Inferior parietal cortex (tissue), 1 donor: ENCODE measurements around the gene IFITM5.
"Not testable (repeated sequence)": the region's sequence is repeated elsewhere in the genome, so short reads cannot be mapped to it uniquely, and the experiment has no call there.

Experiments
- DNase-seq: peaks from one replicate; pipeline ENCODE4 v3.0.0-alpha.2; 2016; ENCODE audit errors: extremely low spot score

Gene IFITM5

DNA sequence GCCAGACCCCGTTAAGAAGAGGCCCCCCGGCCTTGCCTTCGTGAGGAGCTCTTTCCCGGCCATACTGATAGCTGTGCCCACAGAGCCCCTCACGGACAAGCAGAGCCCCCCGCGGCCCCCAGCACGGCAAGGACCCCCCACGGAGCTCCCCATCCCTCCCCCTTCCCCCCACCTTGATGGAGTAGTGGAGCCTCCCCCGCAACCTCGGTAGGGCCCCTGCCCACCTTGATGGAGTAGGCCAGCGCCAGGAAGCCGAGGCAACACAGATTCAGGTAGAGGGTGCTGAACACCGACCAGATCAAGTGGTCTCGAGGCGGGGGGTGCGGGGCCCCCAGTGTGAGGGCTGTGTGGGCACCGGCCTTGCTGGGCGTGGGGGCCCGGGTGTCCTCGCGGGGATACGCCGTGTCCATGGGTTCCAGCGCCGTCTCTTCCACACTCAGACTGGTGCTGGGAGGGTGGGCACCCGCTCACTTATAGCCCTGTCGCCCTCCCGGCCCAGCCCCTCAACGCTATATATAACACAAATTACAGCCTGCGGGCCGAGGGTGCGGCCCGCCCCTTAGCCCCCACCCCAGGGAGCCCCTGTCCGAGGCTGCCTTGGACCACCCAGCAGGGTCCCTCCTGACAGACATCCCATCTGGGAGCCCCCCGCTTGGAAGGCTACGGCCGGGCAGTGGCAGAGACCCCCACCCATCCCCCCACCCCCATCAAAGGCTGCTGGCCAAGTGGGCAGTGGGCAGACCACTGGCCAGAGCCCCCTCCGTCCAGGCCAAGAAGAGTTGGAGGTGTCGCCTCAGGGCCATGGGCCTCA lies at the start of gene IFITM5:
TSS of gene IFITM5 (minus strand) at position 446 of the 811 bp plus-strand sequence. CDS start at position 410, 36 bp downstream.
- no peak for DNase-seq

DNA sequence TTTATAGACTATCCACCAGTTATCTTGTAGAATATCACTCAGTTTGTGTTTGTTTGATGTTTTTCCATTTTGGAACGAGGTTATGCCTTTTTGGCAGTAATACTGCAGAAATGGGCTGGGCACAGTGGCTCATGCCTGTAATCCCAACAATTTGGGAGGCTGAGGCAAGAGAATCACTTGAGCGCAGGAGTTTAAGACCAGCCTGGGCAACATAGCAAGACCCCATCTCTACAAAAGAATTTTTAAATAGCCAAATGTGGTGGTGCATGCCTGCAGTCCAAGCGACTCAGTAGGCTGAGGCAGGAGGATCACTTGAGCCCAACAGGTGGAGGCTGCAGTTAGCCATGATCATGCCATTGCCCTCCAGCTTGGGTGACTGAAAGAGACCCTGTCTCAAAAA lies 47.2 kb upstream of the IFITM5 start:
- no peak for DNase-seq

DNA sequence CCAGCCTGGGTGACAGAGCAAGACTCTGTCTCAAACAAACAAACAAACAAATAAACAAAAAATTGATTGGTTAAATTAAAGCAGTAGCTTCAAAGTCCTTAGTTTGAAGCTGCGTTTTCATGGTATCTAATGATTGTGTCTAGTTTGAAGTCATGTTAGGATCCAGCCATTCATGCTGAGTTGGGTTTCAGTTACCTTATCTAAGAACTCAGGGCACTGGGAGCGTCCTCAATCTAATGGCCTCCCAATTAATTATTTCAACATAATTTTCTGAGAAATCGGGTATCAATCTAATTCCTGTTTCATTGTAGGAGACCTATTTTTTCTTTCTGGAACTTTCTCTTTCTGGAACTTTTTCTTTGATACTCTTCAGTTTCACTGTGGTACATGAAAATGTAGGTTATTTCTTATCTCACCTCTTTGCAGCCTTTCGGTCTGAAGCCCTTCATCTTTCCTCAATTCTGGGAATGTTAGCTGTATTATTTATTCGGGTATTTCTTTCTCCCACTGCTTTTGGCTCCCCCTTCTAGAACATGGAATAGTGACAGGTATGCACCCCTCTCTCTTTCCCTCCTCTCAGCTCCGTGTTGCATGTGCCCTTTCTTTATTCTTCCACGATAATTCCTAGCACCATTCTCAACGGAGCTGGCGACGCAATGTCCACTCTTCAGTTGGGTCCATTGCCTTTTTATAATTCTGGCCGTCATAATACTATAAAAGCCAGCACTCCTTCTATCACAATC lies 45.7 kb upstream of the IFITM5 start:
- no peak for DNase-seq

DNA sequence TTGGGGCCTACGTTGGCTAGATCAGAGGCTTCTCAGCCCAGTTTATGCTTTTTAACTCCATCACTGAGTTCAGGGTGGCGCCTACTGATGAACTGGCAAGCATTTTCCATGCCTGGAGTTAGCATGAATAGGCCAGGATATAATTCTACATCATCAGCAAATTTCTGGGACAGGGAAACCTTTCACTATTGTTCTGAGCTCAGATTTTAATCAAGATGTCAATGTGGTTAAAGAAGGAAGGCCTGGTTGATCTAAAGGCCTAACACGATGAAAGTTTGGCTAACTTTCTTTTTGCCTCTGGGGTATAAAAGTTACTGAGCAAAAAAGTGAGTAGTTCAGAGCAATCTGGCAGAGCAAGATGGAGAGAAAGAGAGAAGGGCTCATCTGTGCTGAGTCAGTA lies 43.0 kb upstream of the IFITM5 start:
- DNase-seq, result no peak

DNA sequence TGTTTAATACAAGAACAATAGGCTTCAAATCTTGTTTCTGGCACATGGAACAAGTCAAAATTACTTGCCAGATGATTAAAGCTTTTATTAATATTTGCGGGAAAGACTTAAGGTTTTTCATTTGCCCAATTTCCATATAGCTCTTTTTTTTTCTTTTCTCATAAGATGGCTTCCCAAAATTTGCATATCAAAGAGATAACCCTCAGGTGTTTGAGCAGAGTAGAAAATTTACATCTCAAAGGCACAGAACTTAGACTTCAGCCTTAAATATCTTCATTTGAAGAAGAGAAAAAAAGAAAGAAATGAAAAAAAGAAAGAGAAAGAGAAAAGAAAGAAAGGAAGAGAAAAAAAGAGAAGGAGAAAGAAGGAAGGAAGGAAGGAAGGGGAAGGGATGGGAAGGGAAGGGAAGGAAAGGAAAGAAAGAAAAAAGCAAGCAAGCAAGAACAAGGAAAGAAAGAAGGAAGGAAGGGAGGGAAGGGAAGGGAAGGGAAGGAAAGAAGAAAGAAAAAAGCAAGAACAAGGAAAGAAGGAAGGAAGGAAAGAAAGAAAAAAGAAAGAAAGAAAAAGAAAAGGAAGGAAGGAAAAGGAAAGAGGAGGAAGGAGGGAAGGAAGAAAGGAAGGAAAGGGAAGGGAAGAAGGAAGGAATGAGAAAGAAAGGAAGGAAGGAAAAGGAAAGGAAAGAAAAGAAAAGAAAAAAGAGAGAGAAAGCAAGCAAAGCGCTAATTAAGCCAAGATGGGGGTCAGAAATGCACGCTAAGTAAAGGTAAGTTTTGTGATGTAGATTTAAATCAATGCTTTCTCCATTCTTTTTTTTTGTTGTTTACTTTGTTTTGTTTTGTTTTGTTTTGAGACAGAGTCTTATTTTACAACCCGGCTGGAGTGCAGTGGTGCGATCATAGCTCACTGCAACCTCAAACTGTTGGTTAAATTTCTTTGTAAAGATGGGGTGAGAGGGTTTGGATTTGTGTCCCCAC lies 41.5 kb upstream of the IFITM5 start:
- no peak for DNase-seq

DNA sequence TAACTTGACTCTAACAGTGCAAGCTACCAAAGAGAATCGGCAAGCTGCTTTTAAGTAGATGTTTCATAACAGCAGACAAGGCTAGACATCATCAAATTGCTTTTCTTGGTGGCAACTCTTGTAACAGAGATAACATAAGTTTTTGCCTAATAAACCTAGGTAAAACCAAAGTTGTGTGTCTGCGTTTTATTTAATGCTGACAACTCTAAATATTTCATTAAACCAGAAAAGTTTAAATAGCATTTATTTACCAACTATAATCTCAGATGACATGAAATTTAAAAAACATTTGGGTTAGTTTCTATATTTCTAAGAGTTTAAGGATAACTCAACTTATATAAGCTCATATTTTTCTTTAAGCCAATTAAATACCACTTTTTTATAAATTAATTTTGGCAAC lies 40.6 kb upstream of the IFITM5 start:
- DNase-seq, result no peak

DNA sequence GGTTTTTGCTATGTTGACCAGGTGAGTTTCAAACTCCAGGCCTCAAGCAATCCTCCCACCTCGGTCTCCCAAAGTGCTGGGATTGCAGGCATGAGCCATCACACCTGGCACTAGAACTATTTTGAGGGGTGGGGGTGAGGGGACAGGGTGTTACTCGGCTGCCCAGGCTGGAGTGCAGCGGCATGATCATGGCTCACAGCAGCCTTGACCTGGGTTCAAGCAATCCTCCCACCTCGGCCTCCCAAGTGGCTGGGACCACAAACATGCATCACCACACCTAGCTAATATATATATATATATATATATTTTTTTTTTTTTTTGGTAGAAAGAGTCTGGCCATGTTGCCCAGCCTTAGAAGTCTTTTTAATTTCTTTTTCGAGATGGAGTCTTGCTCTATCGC lies 38.4 kb upstream of the IFITM5 start:
- DNase-seq, result no peak

DNA sequence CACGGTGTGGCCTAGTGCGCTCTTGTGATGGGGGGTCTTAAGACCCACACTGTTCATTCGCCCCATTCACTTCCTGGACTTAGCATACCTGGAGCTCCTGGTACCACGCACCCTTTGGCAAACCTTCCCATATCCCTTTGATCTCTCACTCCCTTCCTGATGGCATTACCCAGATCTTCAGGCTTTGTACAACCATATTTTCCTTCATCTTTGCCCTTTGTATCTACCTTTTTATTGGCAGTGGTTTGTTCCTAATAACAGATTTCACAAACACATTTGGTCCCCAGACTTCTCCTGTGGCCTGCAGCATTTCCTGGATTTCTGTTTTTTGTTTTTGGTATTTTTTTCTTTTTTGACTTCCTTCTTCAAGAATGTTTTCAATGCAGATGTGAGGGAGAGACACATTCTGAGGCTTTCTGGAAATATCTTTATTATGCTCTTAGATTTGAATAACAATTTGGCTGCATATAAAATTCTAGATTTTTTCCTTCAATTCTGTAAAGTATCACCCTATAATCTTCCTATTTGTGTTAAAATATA lies 37.4 kb upstream of the IFITM5 start:
- DNase-seq, result no peak

DNA sequence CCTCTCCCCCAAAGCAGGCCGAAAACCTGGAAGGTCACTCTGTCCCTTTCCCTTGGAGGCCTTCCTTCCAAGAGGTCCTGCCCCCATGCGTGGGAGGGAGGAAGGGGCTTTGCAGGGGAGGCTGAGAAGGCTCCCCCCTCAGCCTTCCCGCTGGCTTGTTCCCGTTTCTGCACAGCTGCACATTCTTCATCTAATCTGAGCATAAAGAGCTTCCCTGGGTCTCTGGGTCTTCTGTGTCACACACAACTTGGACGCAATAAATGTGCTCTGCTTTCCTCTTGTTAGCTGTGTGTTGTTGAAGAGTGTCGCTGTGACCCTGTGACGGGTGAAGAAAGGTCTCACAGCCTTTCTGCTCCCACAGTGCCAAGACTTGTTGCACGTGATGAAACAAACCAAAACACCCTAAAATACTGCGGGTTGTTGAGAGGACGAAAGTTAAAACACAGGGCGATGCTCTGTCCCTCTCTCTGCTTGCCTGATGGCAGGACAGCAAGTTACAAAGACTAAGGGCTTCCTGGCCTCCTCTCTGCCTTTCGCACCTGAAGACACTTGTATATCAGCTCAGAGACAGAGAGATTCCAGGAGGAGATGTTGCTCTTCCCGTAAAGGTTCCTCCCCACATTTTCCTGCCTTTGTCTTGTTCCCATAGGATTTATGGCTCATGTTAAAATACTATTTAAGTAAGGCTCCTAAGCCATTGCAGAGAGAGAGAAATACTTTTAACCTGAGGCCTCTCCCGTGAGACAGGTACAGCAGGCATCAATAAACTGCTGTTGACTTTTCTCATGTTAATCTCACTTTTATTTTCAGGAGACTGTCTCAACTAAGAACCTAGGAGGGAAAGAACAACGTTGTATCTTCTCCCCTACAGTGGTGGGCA lies 36.7 kb upstream of the IFITM5 start:
- no peak for DNase-seq

DNA sequence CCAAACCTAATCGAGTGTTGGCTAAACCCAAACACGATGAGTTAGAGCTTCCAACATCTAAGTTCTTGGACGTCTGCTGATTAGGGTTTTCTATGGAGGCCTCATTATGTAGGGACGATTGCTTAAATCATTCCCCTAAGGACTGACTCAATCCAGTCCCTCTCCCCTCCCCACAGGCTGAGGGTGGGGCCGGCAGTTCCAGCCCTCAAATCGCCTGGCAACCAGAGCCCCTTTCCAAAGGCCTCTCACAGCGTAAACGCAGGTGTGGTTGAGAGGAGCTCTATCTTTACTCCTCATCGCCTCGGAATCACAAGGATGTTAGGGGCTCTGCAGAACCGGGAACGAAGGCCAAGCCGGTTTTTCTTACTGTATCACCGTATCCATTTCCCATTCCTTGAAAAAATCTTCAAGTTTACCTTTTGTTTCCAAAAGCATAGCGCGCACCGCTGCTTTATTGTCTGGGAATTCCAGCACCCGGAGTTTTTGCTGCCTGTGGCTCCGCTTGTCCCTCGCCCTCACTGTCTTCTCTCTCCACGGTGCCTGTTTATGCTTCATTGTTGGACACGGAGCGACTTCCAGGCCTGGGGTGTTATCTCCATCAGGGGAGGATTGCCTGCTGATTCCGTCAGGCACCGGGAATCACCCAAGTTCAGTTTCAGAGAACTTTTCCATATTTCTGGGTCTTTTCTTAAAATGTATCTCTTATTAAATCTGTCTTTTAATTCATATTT lies 35.1 kb upstream of the IFITM5 start:
- DNase-seq, result no peak

DNA sequence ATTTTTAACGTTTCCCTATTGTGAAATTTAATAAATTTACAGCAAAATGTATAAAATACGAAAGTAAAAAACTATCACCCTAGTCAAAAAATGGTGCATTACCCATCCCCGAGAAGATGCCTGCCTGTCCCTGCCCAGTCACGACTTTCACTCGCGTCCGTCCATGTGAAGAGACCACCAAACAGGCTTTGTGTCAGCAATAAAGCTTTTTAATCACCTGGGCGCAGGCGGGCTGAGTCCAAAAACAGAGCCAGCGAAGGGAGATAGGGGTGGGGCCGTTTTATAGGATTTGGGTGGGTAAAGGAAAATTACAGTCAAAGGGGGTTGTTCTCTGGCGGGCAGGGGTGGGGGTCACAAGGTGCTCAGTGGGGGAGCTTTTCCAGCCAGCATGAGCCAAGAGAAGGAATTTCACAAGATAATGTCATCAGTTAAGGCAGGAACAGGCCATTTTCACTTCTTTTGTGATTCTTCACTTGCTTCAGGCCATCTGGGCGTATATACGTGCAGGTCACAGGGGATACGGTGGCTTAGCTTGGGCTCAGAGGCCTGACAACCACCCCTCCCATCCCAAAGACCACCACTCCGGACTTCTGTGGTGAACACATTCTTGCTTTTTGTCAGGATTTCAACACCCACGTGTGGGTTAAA lies 34.4 kb upstream of the IFITM5 start:
- not testable (repeated sequence) for DNase-seq

DNA sequence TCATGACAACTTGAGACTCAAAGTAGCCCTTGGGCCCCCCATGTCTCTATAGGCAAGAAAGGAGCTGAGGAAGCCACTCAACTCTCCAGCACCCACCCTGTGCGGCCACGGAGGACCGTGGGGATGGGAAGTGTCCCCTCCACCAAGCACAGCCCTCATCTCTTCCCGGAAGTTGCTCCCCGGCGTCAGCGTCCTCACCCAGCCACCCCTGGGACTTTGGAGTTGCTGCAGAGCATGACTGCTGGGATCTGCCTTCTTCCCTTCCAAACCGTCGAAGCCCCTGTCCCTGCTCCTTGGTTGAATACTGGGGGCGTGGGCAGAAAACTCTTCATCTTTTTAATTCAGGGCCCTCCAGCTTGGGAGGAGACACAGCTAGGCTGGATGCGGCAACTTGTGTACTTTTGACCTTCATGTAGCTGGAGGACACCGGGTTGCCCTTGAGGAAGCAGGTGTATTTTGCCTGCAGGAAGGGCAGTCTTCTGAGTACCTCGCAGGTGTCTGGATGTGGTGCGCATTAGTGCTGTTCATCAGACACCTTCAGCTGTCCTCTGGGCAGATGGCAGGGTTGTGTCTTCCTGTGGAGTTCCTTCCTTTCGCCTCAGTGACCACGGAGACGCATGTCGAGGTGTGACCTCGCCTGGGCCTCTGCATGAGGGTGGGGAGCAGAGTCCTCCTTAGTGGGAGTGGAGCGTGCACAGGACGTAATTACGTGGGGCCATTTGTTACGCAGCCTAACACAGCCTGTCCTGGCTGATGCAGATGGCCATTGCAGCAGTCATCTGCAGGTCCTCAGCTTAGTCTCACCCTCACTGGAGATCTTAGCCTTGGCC lies 33.5 kb upstream of the IFITM5 start:
- DNase-seq, result no peak

DNA sequence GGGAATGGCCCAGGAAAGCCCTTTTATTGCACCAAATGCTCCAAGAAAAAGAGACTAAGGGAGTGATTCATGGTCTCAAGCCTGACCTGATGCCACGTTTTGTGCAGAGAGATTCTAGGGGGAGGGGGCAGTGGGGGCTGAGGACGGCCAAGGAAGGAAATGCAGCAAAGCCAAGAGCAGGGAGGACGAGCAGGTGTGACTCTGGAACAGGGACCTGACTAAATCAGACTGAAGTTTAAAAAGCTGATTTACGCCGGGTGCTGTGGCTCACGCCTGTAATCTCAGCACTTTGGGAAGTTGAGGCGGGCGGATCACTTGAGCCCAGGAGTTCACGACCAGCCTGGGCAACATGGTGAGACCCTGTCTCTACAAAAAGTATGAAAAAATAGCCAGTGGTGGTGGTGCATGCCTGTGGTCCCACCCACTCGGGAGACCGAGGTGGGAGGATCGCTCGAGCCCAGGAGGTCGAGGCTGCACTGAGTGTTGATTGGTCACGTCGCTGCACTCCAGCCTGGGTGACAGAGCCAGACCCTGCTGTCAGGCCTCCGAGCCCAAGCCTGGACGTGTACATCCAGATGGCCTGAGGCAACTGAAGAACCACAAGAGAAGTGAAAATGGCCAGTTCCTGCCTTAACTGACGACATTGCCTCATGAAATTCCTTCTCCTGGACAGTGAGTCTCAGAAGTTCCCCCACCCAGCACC lies 32.2 kb upstream of the IFITM5 start:
- DNase-seq, result no peak

DNA sequence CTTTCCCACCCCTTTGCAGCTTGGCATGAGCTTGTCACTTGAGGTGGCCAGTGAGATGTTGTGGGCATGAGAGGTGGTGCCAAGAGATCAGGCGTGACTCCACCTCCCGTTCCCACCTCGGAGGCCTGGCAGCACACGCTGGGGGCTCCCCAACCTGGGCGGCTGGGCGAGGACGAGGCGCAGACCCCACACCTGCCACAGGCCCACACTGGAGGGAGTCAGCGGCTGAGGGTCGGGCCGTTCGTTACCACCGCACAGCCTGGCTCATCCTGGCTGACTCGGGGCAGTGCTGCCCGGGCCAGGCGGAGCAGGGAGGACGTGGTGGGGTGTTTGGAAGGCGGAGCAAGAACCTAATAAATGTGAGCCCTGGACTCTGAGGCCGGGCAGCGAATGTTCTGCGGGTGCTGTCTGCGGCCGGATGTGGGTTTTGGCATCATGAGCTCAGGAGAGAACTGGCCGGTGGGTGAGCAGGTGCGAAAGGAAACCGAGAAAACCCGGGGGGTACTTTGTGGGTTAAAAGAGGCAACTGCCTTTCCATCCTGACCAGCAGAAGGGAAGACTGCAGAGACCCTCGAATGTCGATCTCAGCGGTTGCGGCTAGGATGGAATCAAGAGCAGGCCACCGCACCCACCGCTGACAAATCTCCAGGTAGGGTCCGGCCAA lies 31.5 kb upstream of the IFITM5 start:
- no peak for DNase-seq

DNA sequence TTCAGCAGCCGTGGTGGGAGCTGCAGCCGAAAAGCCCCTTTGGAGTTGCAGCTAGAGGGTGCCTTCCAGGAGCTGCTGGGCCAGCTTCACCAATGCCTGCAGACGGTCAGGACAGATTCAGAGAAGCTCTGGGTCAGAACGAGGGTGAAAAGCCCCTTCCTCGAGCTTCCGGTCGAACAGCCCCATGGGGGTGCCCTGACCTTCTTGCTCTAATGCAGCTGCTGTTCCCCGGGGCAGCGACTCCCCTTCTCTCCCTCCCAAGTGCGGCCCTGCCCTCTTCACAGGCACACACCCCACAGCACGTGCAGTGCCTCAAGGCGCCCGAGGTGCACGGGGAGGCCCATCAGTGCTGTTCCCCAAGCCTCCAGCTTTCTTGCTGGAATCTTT lies 31.0 kb upstream of the IFITM5 start:
- DNase-seq, result no peak

DNA sequence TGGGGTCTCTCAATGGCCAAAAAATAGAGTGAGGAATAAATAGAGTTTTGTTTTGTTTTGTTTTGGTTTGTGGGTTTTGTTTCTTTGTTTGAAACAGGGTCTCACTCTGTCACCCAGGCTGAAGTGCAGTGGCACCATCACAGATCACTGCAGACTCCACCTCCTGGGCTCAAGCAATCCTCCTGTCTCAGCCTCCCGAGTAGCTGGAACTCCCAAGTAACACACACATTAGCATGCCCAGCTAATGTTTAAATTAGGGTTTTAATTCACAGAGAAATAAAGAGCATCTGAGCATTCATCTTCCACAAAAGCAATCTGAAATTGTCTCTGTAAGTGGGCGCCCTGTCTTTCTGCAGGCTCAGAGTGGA lies 30.5 kb upstream of the IFITM5 start:
- no peak for DNase-seq

DNA sequence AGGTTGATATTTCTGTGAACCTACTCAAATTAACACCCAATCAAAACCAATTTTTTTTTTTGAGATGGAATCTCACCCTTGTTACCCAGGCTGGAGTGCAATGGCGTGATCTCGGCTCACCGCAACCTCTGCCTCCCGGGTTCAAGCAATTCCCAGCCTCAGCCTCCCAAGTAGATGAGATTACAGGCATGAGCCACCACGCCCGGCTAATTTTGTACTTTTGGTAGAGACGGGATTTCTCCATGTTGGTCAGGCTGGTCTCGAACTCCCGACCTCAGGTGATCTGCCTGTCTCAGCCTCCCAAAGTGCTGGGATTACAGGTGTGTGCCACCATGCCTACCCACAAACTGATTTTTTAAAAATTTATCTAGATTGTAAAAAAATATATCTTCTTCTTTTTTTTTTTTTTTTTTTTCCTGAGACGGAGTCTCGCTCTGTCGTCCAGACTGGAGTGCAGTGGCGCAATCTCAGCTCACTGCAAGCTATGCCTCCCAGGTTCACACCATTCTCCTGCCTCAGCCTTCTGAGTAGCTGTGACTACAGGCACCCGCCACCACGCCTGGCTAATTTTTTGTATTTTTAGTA lies 29.3 kb upstream of the IFITM5 start:
- DNase-seq, result not testable (repeated sequence)
